Immature natural killer cell (primary cell): Measurements from ENCODE around the gene TBC1D9B. TPM values are rescaled to one million over a fixed set of nuclear protein-coding genes. Genes with fewer than 3 reads are reported as not detected.
"Not testable (repeated sequence)": the region's sequence is repeated elsewhere in the genome, so short reads cannot be mapped to it uniquely, and the experiment has no call there.

Experiments used
- DNase-seq, 3 donors: peaks; one replicate each; pipeline ENCODE4 v3.0.0; 2022; ENCODE audit warnings: mixed read lengths in 1 of 3
- H3K27ac Mint-ChIP-seq, 6 donors: one replicate each; pipeline ENCODE4 v1.8.0; 2020; ENCODE audit warnings: mixed read lengths in 6 of 6, mild to moderate bottlenecking in 5 of 6, inconsistent platforms in 4 of 6, moderate library complexity in 3 of 6
- H3K27me3 Mint-ChIP-seq, 3 donors: one replicate each; pipeline ENCODE4 v1.8.0; 2020 to 2021; ENCODE audit warnings: low read depth in 3 of 3, mild to moderate bottlenecking in 3 of 3, mixed read lengths in 3 of 3, moderate library complexity in 3 of 3, inconsistent platforms in 1 of 3
- H3K36me3 Mint-ChIP-seq, 3 donors: one replicate each; pipeline ENCODE4 v1.8.0; 2020; ENCODE audit warnings: mixed read lengths in 3 of 3, inconsistent platforms in 2 of 3, mild to moderate bottlenecking in 2 of 3
- H3K4me1 Mint-ChIP-seq, 2 donors: one replicate each; pipeline ENCODE4 v1.8.0; 2020; ENCODE audit warnings: inconsistent platforms in 2 of 2, mild to moderate bottlenecking in 2 of 2, mixed read lengths in 2 of 2, moderate library complexity in 1 of 2
- H3K4me3 Mint-ChIP-seq, 5 donors: one replicate each; pipeline ENCODE4 v1.8.0; 2020; ENCODE audit warnings: mild to moderate bottlenecking in 5 of 5, mixed read lengths in 5 of 5, inconsistent platforms in 3 of 5, moderate library complexity in 3 of 5
- H3K9me3 Mint-ChIP-seq, 6 donors: one replicate each; pipeline ENCODE4 v1.8.0; 2020; ENCODE audit warnings: mild to moderate bottlenecking in 6 of 6, mixed read lengths in 6 of 6, inconsistent platforms in 4 of 6, moderate library complexity in 3 of 6
- polyA plus RNA-seq, 3 donors: library from polyadenylated mRNA; unstranded; fragments of 300-500 nt; fragmentation: Illumina TruSeq; gene quantifications; one replicate each; pipeline ENCODE4 v1.2.3, GENCODE V29; 2021

Gene TBC1D9B
- polyA plus RNA-seq, 3 donors from 2014 or later: 11.7 to 50.8 (median 14.5) TPM

GRCh38 chr5:179874536-179875292 lies 33.0 kb downstream of the TBC1D9B start:
- no peak for DNase-seq
- no peak overlapping the region for H3K27ac Mint-ChIP-seq
- no peak overlapping the region for H3K4me3 Mint-ChIP-seq
- H3K36me3 Mint-ChIP-seq: peaks cover 12 to 18% (median 16%) of the 10 kb centered on the region in 3 donors
- peaks cover 0 to 3% (median 0%) of the 10 kb centered on the region in 3 donors for H3K27me3 Mint-ChIP-seq
- H3K4me1 Mint-ChIP-seq: no peaks in the 10 kb centered on the region
- H3K9me3 Mint-ChIP-seq: no peaks in the 10 kb centered on the region

- Mint-ChIP-seq H3K4me3 (no peak overlapping the region), H3K9me3 (no peaks in the 10 kb centered on the region), H3K27me3 (peaks cover 0 to 3% (median 0%) of the 10 kb centered on the region in 3 donors), H3K27ac (no peak overlapping the region), H3K4me1 (no peaks in the 10 kb centered on the region), H3K36me3 (peaks cover 12 to 18% (median 16%) of the 10 kb centered on the region in 3 donors)
- DNase-seq: no peak
Measured at GRCh38 chr5:179874136-179874535, 33.6 kb downstream of the TBC1D9B start.

GRCh38 chr5:179873588-179874110 lies 34.0 kb downstream of the TBC1D9B start:
- Mint-ChIP-seq H3K4me3 (no peak overlapping the region), H3K36me3 (peaks cover 12 to 18% (median 16%) of the 10 kb centered on the region in 3 donors), H3K4me1 (no peaks in the 10 kb centered on the region), H3K9me3 (no peaks in the 10 kb centered on the region), H3K27me3 (peaks cover 0 to 3% (median 0%) of the 10 kb centered on the region in 3 donors), H3K27ac (no peak overlapping the region)
- DNase-seq: no peak

GRCh38 chr5:179872828-179873575 lies 34.7 kb downstream of the TBC1D9B start:
- H3K27me3 Mint-ChIP-seq: peaks cover 0 to 3% (median 0%) of the 10 kb centered on the region in 3 donors
- peaks cover 12 to 17% (median 16%) of the 10 kb centered on the region in 3 donors for H3K36me3 Mint-ChIP-seq
- no peaks in the 10 kb centered on the region for H3K4me1 Mint-ChIP-seq
- no peak overlapping the region for H3K27ac Mint-ChIP-seq
- H3K9me3 Mint-ChIP-seq: no peaks in the 10 kb centered on the region
- DNase-seq: no peak
- no peak overlapping the region for H3K4me3 Mint-ChIP-seq

- Mint-ChIP-seq H3K36me3 (peaks cover 7 to 12% (median 11%) of the 10 kb centered on the region in 3 donors), H3K27me3 (peaks cover 0 to 5% (median 0%) of the 10 kb centered on the region in 3 donors), H3K27ac (no peak overlapping the region), H3K4me1 (no peaks in the 10 kb centered on the region), H3K4me3 (no peak overlapping the region), H3K9me3 (no peaks in the 10 kb centered on the region)
- DNase-seq: no peak
Measured at GRCh38 chr5:179872055-179872827, 35.5 kb downstream of the TBC1D9B start.

- peaks cover 7 to 13% (median 11%) of the 10 kb centered on the region in 3 donors for H3K36me3 Mint-ChIP-seq
- H3K4me3 Mint-ChIP-seq, H3K27ac Mint-ChIP-seq, H3K4me1 Mint-ChIP-seq, H3K9me3 Mint-ChIP-seq, DNase-seq, H3K27me3 Mint-ChIP-seq: not testable (repeated sequence)
Measured at GRCh38 chr5:179871533-179871932, 36.2 kb downstream of the TBC1D9B start.

GRCh38 chr5:179870952-179871351 lies 36.7 kb downstream of the TBC1D9B start:
- Mint-ChIP-seq H3K27ac (no peak overlapping the region), H3K36me3 (peaks cover 7 to 11% (median 9%) of the 10 kb centered on the region in 3 donors), H3K9me3 (no peaks in the 10 kb centered on the region), H3K4me3 (no peak overlapping the region), H3K27me3 (peaks cover 0 to 5% (median 2%) of the 10 kb centered on the region in 3 donors), H3K4me1 (no peaks in the 10 kb centered on the region)
- no peak for DNase-seq

GRCh38 chr5:179870403-179870903 lies 37.2 kb downstream of the TBC1D9B start:
- no peak overlapping the region for H3K4me3 Mint-ChIP-seq
- DNase-seq: no peak
- no peaks in the 10 kb centered on the region for H3K9me3 Mint-ChIP-seq
- H3K4me1 Mint-ChIP-seq: no peaks in the 10 kb centered on the region
- H3K27me3 Mint-ChIP-seq: peaks cover 0 to 5% (median 2%) of the 10 kb centered on the region in 3 donors
- peaks cover 6 to 9% (median 9%) of the 10 kb centered on the region in 3 donors for H3K36me3 Mint-ChIP-seq
- no peak overlapping the region for H3K27ac Mint-ChIP-seq

- Mint-ChIP-seq H3K4me1 (no peaks in the 10 kb centered on the region), H3K27ac (no peak overlapping the region), H3K9me3 (no peaks in the 10 kb centered on the region), H3K36me3 (peaks cover 3 to 9% (median 6%) of the 10 kb centered on the region in 3 donors), H3K27me3 (peaks cover 0 to 5% (median 2%) of the 10 kb centered on the region in 3 donors), H3K4me3 (no peak overlapping the region)
- DNase-seq: no peak
Measured at GRCh38 chr5:179869641-179870402, 37.9 kb downstream of the TBC1D9B start.

- H3K4me3 Mint-ChIP-seq: no peak overlapping the region
- no peak overlapping the region for H3K27ac Mint-ChIP-seq
- H3K9me3 Mint-ChIP-seq: no peaks in the 10 kb centered on the region
- no peaks in the 10 kb centered on the region for H3K4me1 Mint-ChIP-seq
- no peak for DNase-seq
- H3K27me3 Mint-ChIP-seq: peaks cover 0 to 7% (median 2%) of the 10 kb centered on the region in 3 donors
- peaks cover 3 to 9% (median 6%) of the 10 kb centered on the region in 3 donors for H3K36me3 Mint-ChIP-seq
Measured at GRCh38 chr5:179869101-179869500, 38.6 kb downstream of the TBC1D9B start.

- no peak overlapping the region for H3K4me3 Mint-ChIP-seq
- H3K9me3 Mint-ChIP-seq: no peaks in the 10 kb centered on the region
- peaks cover 3 to 9% (median 6%) of the 10 kb centered on the region in 3 donors for H3K36me3 Mint-ChIP-seq
- H3K27ac Mint-ChIP-seq: no peak overlapping the region
- no peak for DNase-seq
- no peaks in the 10 kb centered on the region for H3K4me1 Mint-ChIP-seq
- peaks cover 0 to 7% (median 2%) of the 10 kb centered on the region in 3 donors for H3K27me3 Mint-ChIP-seq
Measured at GRCh38 chr5:179868541-179868940, 39.2 kb downstream of the TBC1D9B start.

GRCh38 chr5:179867476-179867875 lies 40.2 kb downstream of the TBC1D9B start:
- no peak for DNase-seq
- H3K36me3 Mint-ChIP-seq: peaks cover 3 to 14% (median 6%) of the 10 kb centered on the region in 3 donors
- H3K9me3 Mint-ChIP-seq: no peaks in the 10 kb centered on the region
- peaks cover 0 to 7% (median 2%) of the 10 kb centered on the region in 3 donors for H3K27me3 Mint-ChIP-seq
- H3K4me3 Mint-ChIP-seq: no peak overlapping the region
- no peak overlapping the region for H3K27ac Mint-ChIP-seq
- H3K4me1 Mint-ChIP-seq: no peaks in the 10 kb centered on the region

GRCh38 chr5:179867079-179867465 lies 40.6 kb downstream of the TBC1D9B start:
- Mint-ChIP-seq H3K9me3 (no peaks in the 10 kb centered on the region), H3K36me3 (peaks cover 3 to 14% (median 6%) of the 10 kb centered on the region in 3 donors), H3K4me1 (no peaks in the 10 kb centered on the region), H3K4me3 (no peak overlapping the region), H3K27ac (no peak overlapping the region), H3K27me3 (peaks cover 0 to 7% (median 2%) of the 10 kb centered on the region in 3 donors)
- no peak for DNase-seq
